Neural cell (in vitro differentiated cells): ENCODE results near the gene KIAA1549.

ENCODE experiments used
- EZH2 ChIP-seq: fragments of 200-600, 300-800 bp; shearing (Covaris generic), sonication (generic); IDR thresholded peaks from 2 replicates; pipeline ENCODE4 v1.6.1; 2014; ENCODE audit warnings: antibody characterized with exemption, low read length, borderline replicate concordance, mild to moderate bottlenecking; ENCODE audit not compliant: insufficient read depth, poor library complexity, severe bottlenecking
- POLR2AphosphoS5 ChIP-seq: IDR thresholded peaks from 2 replicates; pipeline ENCODE4 v1.6.1; 2012
- TAF1 ChIP-seq: IDR thresholded peaks from 2 replicates; pipeline ENCODE4 v1.6.1; 2012; ENCODE audit warnings: low read depth

DNA sequence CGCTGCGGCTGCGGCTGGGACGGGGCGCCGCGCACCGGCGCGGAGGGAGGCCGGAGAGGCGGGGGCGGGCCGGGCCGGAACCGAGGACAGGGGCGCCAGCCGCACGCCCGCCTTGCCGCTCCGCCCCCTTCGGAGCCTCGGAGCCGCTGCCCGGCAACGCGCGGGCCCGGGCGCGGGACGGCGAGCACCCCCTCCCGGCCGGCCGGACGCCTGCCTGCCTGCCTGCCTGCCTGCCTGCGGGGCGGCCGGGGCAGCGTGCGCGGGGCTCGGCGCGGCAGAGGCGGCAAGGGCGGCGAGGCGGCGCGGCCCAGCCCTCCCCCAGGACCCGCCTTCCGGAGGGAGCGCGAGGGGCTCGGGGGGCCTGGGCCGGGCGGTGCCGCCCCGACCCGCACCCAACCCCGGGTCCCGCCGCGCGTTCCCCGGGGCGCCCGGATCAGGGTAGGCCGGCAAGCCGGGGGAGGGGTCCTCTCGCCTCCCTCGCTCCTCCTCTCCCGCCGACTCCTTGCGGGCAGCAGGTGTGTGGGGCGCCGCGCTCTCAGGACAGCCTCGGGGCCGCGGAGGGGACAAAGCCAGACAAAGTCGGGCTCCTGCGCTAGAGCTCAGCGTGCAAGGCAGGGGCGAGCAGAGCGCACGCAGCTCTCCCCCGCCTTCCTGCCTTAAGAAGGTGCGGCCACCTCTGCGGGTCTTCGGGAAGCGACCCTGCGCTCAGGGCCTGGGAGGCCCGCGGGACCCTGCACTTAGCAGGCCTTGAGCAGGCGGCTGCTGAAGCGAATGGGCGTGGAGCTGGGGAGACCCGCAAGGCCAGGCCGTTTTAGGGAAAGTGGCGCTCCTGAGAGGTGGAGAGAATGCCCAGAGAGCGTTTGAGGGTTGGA is at the start of gene KIAA1549:
- TF ChIP-seq EZH2 = no peak
- peak; percentile 68 for TF ChIP-seq TAF1
- TF ChIP-seq POLR2AphosphoS5 = peak; percentile 47
